Activated naive CD8-positive, alpha-beta T cell treated with anti-CD3 and anti-CD28 coated beads for 36 hours (primary cell): ENCODE results near the gene FBXO9. TPM values are rescaled to one million over a fixed set of nuclear protein-coding genes. Genes with fewer than 3 reads are reported as not detected.
A peak's percentile ranks its signal among the peaks of the same experiment; 100 is the strongest.

Experiments used
- DNase-seq: peaks from one replicate; pipeline ENCODE4 v3.0.0; 2021
- H3K27ac Mint-ChIP-seq: one replicate; pipeline ENCODE4 v1.8.0; 2022; ENCODE audit warnings: mild to moderate bottlenecking, moderate library complexity, mixed read lengths
- H3K27me3 Mint-ChIP-seq: one replicate; pipeline ENCODE4 v1.8.0; 2022; ENCODE audit warnings: mild to moderate bottlenecking, mixed read lengths
- H3K36me3 Mint-ChIP-seq: one replicate; pipeline ENCODE4 v1.8.0; 2021; ENCODE audit warnings: mild to moderate bottlenecking, mixed read lengths
- H3K4me1 Mint-ChIP-seq: one replicate; pipeline ENCODE4 v1.8.0; 2021; ENCODE audit warnings: mixed read lengths
- H3K4me3 Mint-ChIP-seq: one replicate; pipeline ENCODE4 v1.8.0; 2022; ENCODE audit warnings: mild to moderate bottlenecking, moderate library complexity, mixed read lengths
- H3K9me3 Mint-ChIP-seq: one replicate; pipeline ENCODE4 v1.8.0; 2022; ENCODE audit warnings: mixed read lengths
- total RNA-seq, 2 experiments: library from RNA; stranded (reverse); gene quantifications; one replicate each; pipeline ENCODE4 v1.2.3, GENCODE V29; 2021

The FBXO9 gene
- 10 to 100 TPM; 55.4 to 56.2 TPM for total RNA-seq

- Mint-ChIP-seq H3K36me3 (peaks cover 3% of the 10 kb centered on the region), H3K27ac (peak within 1 kb of the TSS; percentile 100), H3K27me3 (no peaks in the 10 kb centered on the region), H3K4me3 (peak within 1 kb of the TSS; percentile 98), H3K4me1 (peaks cover 47% of the 10 kb centered on the region), H3K9me3 (no peaks in the 10 kb centered on the region)
- DNase-seq: peak; percentile 85
These were observed at the start of gene FBXO9 for GRCh38 chr6:53065266-53066076. Gene FBXO9, plus strand, starts transcription at chr6:53065404. Its CDS starts 386 bp downstream, at chr6:53065790.

DNA sequence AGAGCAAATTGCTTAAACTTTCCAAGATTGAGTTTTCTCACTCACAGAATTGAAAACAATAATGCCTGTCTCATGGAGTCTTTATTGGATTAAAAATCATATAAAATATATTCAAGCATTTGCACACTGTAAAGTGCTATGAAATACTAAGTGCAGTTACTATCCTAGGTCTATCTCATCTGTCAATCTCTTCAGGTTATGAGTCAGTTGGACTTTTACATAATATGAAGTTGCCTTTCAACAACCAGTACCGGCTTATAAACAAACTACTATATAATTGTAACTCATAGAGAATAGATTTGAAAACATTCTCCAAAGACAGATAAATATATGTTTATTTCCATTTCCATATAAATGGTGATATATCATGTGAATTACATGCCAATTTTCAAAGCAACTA lies 49.7 kb upstream of the FBXO9 start:
- peaks cover 3% of the 10 kb centered on the region for H3K36me3 Mint-ChIP-seq

DNA sequence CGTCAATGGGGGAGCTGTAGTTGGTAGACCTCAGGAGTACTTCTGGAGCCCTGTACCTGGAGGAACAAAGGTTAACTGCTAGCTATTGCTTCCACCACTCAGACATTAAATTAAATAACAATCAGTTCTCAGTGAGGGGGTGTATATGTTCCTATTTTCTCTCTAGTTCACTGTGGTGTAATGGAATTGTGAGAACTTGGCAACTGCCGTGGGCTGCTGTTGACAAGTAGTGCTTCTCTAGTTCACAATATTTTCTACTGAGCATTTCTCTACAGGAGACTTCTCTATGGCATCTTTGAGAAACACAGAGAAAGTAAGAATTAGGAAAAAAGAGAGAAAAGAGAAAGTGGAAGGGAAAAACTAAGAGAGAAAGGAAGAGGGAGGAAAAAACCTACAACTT lies 46.8 kb upstream of the FBXO9 start:
- Mint-ChIP-seq H3K27me3 (no peaks in the 10 kb centered on the region), H3K9me3 (no peaks in the 10 kb centered on the region), H3K36me3 (peaks cover 7% of the 10 kb centered on the region), H3K4me1 (peaks cover 6% of the 10 kb centered on the region), H3K27ac (no peak overlapping the region), H3K4me3 (no peak overlapping the region)
- DNase-seq: no peak

More for the DNA sequence above, 49.7 kb upstream of the FBXO9 start:
- H3K4me3 Mint-ChIP-seq: no peak overlapping the region
- H3K27me3 Mint-ChIP-seq: no peaks in the 10 kb centered on the region
- H3K4me1 Mint-ChIP-seq: peaks cover under 1% of the 10 kb centered on the region
- H3K27ac Mint-ChIP-seq: no peak overlapping the region
- no peak for DNase-seq
- no peaks in the 10 kb centered on the region for H3K9me3 Mint-ChIP-seq

DNA sequence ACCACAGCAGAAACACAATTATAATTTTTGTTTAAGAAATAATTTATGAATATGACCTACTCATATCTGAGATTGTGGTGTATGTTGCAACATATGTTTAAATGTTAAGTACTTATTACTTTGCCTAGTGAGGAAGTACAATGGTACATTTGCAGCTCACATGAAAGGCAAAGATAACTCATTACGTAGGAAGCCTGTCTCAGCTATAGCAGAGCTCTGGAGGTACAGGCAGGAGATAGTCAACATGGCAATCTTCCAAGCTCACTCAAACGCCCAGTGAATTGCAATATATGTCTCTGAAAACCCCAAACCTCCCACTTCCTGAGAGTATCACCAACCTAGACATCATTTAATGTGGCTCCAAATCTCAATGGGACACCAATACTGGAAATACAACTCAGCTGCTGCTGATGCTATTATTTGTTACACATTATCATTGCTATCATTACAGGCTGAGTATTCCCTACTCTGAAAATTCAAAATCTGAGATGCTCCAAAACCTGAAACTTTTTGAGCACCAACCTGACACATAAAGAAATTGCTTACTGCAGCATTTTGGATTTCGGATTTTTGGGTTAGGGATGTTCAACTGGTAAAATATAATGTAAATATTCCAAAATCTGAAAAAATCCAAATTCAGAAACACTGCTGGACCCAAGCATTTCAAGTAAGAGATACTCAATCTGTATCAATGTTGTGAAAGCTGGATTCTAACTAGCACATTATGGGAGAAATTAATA lies 45.0 kb upstream of the FBXO9 start:
- DNase-seq: no peak
- Mint-ChIP-seq H3K4me3 (no peak overlapping the region), H3K9me3 (no peaks in the 10 kb centered on the region), H3K36me3 (peaks cover 7% of the 10 kb centered on the region), H3K27me3 (no peaks in the 10 kb centered on the region), H3K27ac (no peak overlapping the region), H3K4me1 (peaks cover 6% of the 10 kb centered on the region)

GRCh38 chr6:53023323-53023722 lies 41.9 kb upstream of the FBXO9 start:
- Mint-ChIP-seq H3K4me3 (no peak overlapping the region), H3K27me3 (no peaks in the 10 kb centered on the region), H3K36me3 (peaks cover 5% of the 10 kb centered on the region), H3K27ac (no peak overlapping the region), H3K4me1 (peaks cover 8% of the 10 kb centered on the region), H3K9me3 (no peaks in the 10 kb centered on the region)
- DNase-seq: no peak

GRCh38 chr6:53026526-53026925 lies 38.7 kb upstream of the FBXO9 start:
- H3K27ac Mint-ChIP-seq: peak overlapping the region; percentile 43
- H3K27me3 Mint-ChIP-seq: no peaks in the 10 kb centered on the region
- peaks cover 3% of the 10 kb centered on the region for H3K36me3 Mint-ChIP-seq
- no peaks in the 10 kb centered on the region for H3K9me3 Mint-ChIP-seq
- peaks cover 4% of the 10 kb centered on the region for H3K4me1 Mint-ChIP-seq
- no peak overlapping the region for H3K4me3 Mint-ChIP-seq
- DNase-seq: no peak

GRCh38 chr6:53027131-53027718 lies 38.0 kb upstream of the FBXO9 start:
- no peaks in the 10 kb centered on the region for H3K27me3 Mint-ChIP-seq
- peaks cover 3% of the 10 kb centered on the region for H3K36me3 Mint-ChIP-seq
- no peaks in the 10 kb centered on the region for H3K9me3 Mint-ChIP-seq
- no peak overlapping the region for H3K4me3 Mint-ChIP-seq
- DNase-seq: no peak
- peaks cover 4% of the 10 kb centered on the region for H3K4me1 Mint-ChIP-seq
- no peak overlapping the region for H3K27ac Mint-ChIP-seq

GRCh38 chr6:53028467-53028866 lies 36.7 kb upstream of the FBXO9 start:
- no peak for DNase-seq
- H3K27me3 Mint-ChIP-seq: no peaks in the 10 kb centered on the region
- no peak overlapping the region for H3K4me3 Mint-ChIP-seq
- peaks cover 4% of the 10 kb centered on the region for H3K4me1 Mint-ChIP-seq
- H3K9me3 Mint-ChIP-seq: no peaks in the 10 kb centered on the region
- H3K36me3 Mint-ChIP-seq: peaks cover 5% of the 10 kb centered on the region
- H3K27ac Mint-ChIP-seq: no peak overlapping the region

GRCh38 chr6:53029257-53029656 lies 35.9 kb upstream of the FBXO9 start:
- Mint-ChIP-seq H3K27ac (no peak overlapping the region), H3K27me3 (no peaks in the 10 kb centered on the region), H3K4me3 (no peak overlapping the region), H3K4me1 (peaks cover 4% of the 10 kb centered on the region), H3K36me3 (peaks cover 7% of the 10 kb centered on the region), H3K9me3 (no peaks in the 10 kb centered on the region)
- no peak for DNase-seq

- no peak for DNase-seq
- peaks cover 4% of the 10 kb centered on the region for H3K4me1 Mint-ChIP-seq
- H3K27me3 Mint-ChIP-seq: no peaks in the 10 kb centered on the region
- H3K36me3 Mint-ChIP-seq: peaks cover 7% of the 10 kb centered on the region
- no peaks in the 10 kb centered on the region for H3K9me3 Mint-ChIP-seq
- H3K27ac Mint-ChIP-seq: no peak overlapping the region
- H3K4me3 Mint-ChIP-seq: no peak overlapping the region
These were observed 35.4 kb upstream of the FBXO9 start for GRCh38 chr6:53029761-53030160.

DNA sequence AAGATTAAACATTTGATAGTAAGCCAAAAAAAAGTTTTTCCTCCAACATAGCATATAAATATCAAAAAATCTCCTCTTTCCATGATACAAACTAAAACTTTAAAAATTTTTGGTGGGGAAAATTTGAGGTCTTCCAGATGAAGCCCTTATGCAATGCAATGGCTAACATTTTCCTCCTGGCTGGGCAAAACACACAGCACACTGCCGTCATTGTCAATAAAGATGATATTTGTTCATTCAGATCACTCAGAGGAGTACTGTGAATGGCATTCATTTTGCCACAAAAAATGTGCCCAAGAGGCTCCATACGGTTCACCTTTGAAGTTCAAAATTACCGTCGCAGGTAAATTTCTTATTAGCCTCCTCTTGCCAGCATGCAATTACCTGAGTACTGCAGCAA lies 33.9 kb upstream of the FBXO9 start:
- Mint-ChIP-seq H3K27ac (no peak overlapping the region), H3K4me1 (peaks cover 4% of the 10 kb centered on the region), H3K4me3 (no peak overlapping the region), H3K9me3 (no peaks in the 10 kb centered on the region), H3K27me3 (no peaks in the 10 kb centered on the region), H3K36me3 (peaks cover 7% of the 10 kb centered on the region)
- no peak for DNase-seq

GRCh38 chr6:53032849-53033248 lies 32.4 kb upstream of the FBXO9 start:
- no peak for DNase-seq
- no peak overlapping the region for H3K27ac Mint-ChIP-seq
- H3K36me3 Mint-ChIP-seq: peaks cover 7% of the 10 kb centered on the region
- no peaks in the 10 kb centered on the region for H3K9me3 Mint-ChIP-seq
- peaks cover 2% of the 10 kb centered on the region for H3K4me1 Mint-ChIP-seq
- H3K4me3 Mint-ChIP-seq: no peak overlapping the region
- no peaks in the 10 kb centered on the region for H3K27me3 Mint-ChIP-seq

DNA sequence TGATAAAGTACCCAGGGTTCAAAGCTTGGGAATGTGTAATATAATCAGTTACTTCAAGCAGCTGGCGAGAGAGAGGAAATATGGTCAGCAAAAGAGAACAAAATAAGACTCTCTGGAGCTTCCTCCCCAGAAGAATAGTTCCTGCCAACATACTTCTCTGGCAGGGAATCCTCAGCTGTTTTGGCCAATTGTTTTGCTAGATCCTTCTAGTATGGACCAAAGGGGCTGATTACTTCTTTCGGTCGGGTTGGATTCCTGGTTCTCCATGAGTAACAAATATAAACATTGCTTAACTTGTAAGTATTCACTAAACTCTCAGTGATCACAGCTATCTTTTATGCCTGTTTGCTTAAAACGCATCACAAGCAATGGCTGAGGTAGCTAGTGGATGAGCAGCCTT lies 31.4 kb upstream of the FBXO9 start:
- Mint-ChIP-seq H3K27ac (no peak overlapping the region), H3K4me3 (no peak overlapping the region), H3K4me1 (peaks cover 2% of the 10 kb centered on the region), H3K36me3 (peaks cover 5% of the 10 kb centered on the region), H3K9me3 (no peaks in the 10 kb centered on the region), H3K27me3 (no peaks in the 10 kb centered on the region)
- DNase-seq: no peak

- Mint-ChIP-seq H3K36me3 (peaks cover 17% of the 10 kb centered on the region), H3K4me3 (no peak overlapping the region), H3K27ac (no peak overlapping the region), H3K27me3 (no peaks in the 10 kb centered on the region), H3K9me3 (no peaks in the 10 kb centered on the region), H3K4me1 (no peaks in the 10 kb centered on the region)
- no peak for DNase-seq
These were observed 29.5 kb upstream of the FBXO9 start for GRCh38 chr6:53035549-53036213.

DNA sequence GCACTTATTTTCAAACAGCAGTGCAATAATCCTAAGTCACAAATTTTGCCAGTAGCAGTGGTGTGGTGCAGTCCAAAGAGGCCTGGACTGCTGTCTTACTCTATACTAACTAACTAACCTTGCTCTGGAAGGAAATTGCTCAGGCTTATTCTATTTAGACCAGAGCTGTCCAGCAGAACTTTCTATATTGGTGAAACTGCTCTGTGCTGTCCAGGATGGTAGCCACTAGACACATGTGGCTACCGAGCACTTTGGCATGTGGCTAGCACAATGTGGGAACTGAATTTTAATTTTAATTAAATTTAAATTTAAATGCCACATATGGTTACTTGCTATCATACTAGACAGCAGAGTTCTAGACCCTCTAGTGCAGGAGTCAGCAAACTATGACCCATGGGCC lies 27.1 kb upstream of the FBXO9 start:
- H3K27ac Mint-ChIP-seq: no peak overlapping the region
- no peak overlapping the region for H3K4me3 Mint-ChIP-seq
- no peaks in the 10 kb centered on the region for H3K27me3 Mint-ChIP-seq
- H3K4me1 Mint-ChIP-seq: no peaks in the 10 kb centered on the region
- H3K36me3 Mint-ChIP-seq: peaks cover 21% of the 10 kb centered on the region
- H3K9me3 Mint-ChIP-seq: no peaks in the 10 kb centered on the region
- DNase-seq: no peak
